Neural cell (in vitro differentiated cells): Measurements from ENCODE around the gene TTYH3. TPM values are rescaled to one million over a fixed set of nuclear protein-coding genes. Genes with fewer than 3 reads are reported as not detected.
"Not testable (repeated sequence)": the region's sequence is repeated elsewhere in the genome, so short reads cannot be mapped to it uniquely, and the experiment has no call there.

Source experiments
- H2AFZ ChIP-seq: fragments of 200-600, 300-800 bp; sonication (generic), shearing (Covaris generic); 2 replicates; pipeline ENCODE4 v1.6.0; 2014; ENCODE audit warnings: low read depth, mild to moderate bottlenecking, antibody characterized with exemption, low read length, moderate library complexity
- H3F3A ChIP-seq: fragments of 200-600 bp; shearing (Covaris generic); 2 replicates; pipeline ENCODE4 v1.6.1; 2016; ENCODE audit warnings: mild to moderate bottlenecking, moderate library complexity, mixed read lengths, antibody characterized with exemption, low read length; ENCODE audit not compliant: insufficient read depth, poor library complexity, severe bottlenecking
- H3K27ac ChIP-seq: fragments of 200-600, 300-800 bp; sonication (generic), shearing (Covaris generic); 2 replicates; pipeline ENCODE4 v1.5.1; 2014; ENCODE audit warnings: mild to moderate bottlenecking, low read length, moderate library complexity
- H3K27me3 ChIP-seq: fragments of 300-800, 200-600 bp; sonication (generic), shearing (Covaris generic); 2 replicates; pipeline ENCODE4 v1.6.0; 2014; ENCODE audit warnings: mild to moderate bottlenecking, low read depth, low read length, moderate library complexity; ENCODE audit not compliant: insufficient read depth
- H3K36me3 ChIP-seq: fragments of 300-800, 200-600 bp; sonication (generic), shearing (Covaris generic); 2 replicates; pipeline ENCODE4 v1.5.1; 2014; ENCODE audit warnings: mild to moderate bottlenecking, antibody characterized with exemption, low read length, moderate library complexity; ENCODE audit not compliant: insufficient read depth
- H3K4me2 ChIP-seq: fragments of 300-800, 200-600 bp; sonication (generic), shearing (Covaris generic); 2 replicates; pipeline ENCODE4 v1.6.0; 2014; ENCODE audit warnings: mild to moderate bottlenecking, low read length
- H3K4me3 ChIP-seq: fragments of 300-800, 200-600 bp; sonication (generic), shearing (Covaris generic); 2 replicates; pipeline ENCODE4 v1.5.1; 2014; ENCODE audit warnings: mild to moderate bottlenecking, low read length, moderate library complexity
- H3K79me2 ChIP-seq: fragments of 200-600 bp; shearing (Covaris generic); replicated peaks from 2 replicates; pipeline ENCODE4 v1.6.0; 2014; ENCODE audit warnings: mild to moderate bottlenecking, low read length, moderate library complexity; ENCODE audit not compliant: insufficient read depth
- H3K9ac ChIP-seq: fragments of 300-800, 200-600 bp; sonication (generic), shearing (Covaris generic); 2 replicates; pipeline ENCODE4 v1.6.1; 2016; ENCODE audit warnings: mild to moderate bottlenecking, low read length, mixed read lengths
- H3K9me2 ChIP-seq: fragments of 200-600 bp; shearing (Covaris generic); 2 replicates; pipeline ENCODE4 v1.6.1; 2016; ENCODE audit warnings: mild to moderate bottlenecking, low read length, mixed read lengths; ENCODE audit not compliant: insufficient read depth
- H3K9me3 ChIP-seq: fragments of 200-600, 300-800 bp; sonication (generic), shearing (Covaris generic); 2 replicates; pipeline ENCODE4 v1.6.1; 2016; ENCODE audit warnings: mild to moderate bottlenecking, mixed run types, low read length, moderate library complexity, mixed read lengths
- H4K20me1 ChIP-seq: fragments of 200-600 bp; shearing (Covaris generic); 2 replicates; pipeline ENCODE4 v1.6.1; 2016; ENCODE audit warnings: mild to moderate bottlenecking, mixed run types; ENCODE audit not compliant: insufficient read depth
- EP300 ChIP-seq: fragments of 450-650 bp; conservative IDR thresholded peaks from 2 replicates; pipeline ENCODE4 v1.6.1; 2014; ENCODE audit warnings: antibody characterized with exemption, mild to moderate bottlenecking, moderate library complexity; ENCODE audit not compliant: poor library complexity, severe bottlenecking
- EZH2 ChIP-seq: fragments of 200-600, 300-800 bp; shearing (Covaris generic), sonication (generic); IDR thresholded peaks from 2 replicates; pipeline ENCODE4 v1.6.1; 2014; ENCODE audit warnings: antibody characterized with exemption, low read length, borderline replicate concordance, mild to moderate bottlenecking; ENCODE audit not compliant: insufficient read depth, poor library complexity, severe bottlenecking
- MXI1 ChIP-seq: fragments of 450-650 bp; conservative IDR thresholded peaks from 2 replicates; pipeline ENCODE4 v1.6.1; 2014; ENCODE audit warnings: antibody characterized with exemption, mild to moderate bottlenecking; ENCODE audit not compliant: poor library complexity, severe bottlenecking
- POLR2AphosphoS5 ChIP-seq: IDR thresholded peaks from 2 replicates; pipeline ENCODE4 v1.6.1; 2012
- RAD21 ChIP-seq: fragments of 450-650 bp; conservative IDR thresholded peaks from 2 replicates; pipeline ENCODE4 v1.6.1; 2014; ENCODE audit warnings: antibody characterized with exemption, mild to moderate bottlenecking, moderate library complexity
- REST ChIP-seq: IDR thresholded peaks from 2 replicates; pipeline ENCODE4 v1.6.1; 2012; ENCODE audit warnings: borderline replicate concordance
- SMC3 ChIP-seq: fragments of 450-650 bp; conservative IDR thresholded peaks from 2 replicates; pipeline ENCODE4 v1.6.1; 2014; ENCODE audit warnings: antibody characterized with exemption, mild to moderate bottlenecking, moderate library complexity; ENCODE audit not compliant: poor library complexity
- TAF1 ChIP-seq: IDR thresholded peaks from 2 replicates; pipeline ENCODE4 v1.6.1; 2012; ENCODE audit warnings: low read depth
- polyA plus RNA-seq: library from polyadenylated mRNA; depleted of rRNA; stranded (reverse); fragments of >200 nt; gene quantifications from 2 replicates; pipeline ENCODE4 v1.2.3, GENCODE V29; 2014
- TF ChIP-seq, protein P1 (sequence below): fragments of 450-650 bp; IDR thresholded peaks from 2 replicates; pipeline ENCODE4 v1.5.1; 2014; ENCODE audit warnings: antibody characterized with exemption, mild to moderate bottlenecking, moderate library complexity; ENCODE audit not compliant: poor library complexity, severe bottlenecking

Gene TTYH3
- polyA plus RNA-seq, 1 donor from 2014 or later = 17.0 TPM

GRCh38 chr7:2670720-2671391 lies 39.1 kb downstream of the TTYH3 start:
- TF ChIP-seq TAF1 (no peak), MXI1 (no peak), EZH2 (no peak), SMC3 (peak; percentile 73), RAD21 (peak; percentile 70), REST (no peak), POLR2AphosphoS5 (no peak), EP300 (no peak)
- TF ChIP-seq, protein P1, sequence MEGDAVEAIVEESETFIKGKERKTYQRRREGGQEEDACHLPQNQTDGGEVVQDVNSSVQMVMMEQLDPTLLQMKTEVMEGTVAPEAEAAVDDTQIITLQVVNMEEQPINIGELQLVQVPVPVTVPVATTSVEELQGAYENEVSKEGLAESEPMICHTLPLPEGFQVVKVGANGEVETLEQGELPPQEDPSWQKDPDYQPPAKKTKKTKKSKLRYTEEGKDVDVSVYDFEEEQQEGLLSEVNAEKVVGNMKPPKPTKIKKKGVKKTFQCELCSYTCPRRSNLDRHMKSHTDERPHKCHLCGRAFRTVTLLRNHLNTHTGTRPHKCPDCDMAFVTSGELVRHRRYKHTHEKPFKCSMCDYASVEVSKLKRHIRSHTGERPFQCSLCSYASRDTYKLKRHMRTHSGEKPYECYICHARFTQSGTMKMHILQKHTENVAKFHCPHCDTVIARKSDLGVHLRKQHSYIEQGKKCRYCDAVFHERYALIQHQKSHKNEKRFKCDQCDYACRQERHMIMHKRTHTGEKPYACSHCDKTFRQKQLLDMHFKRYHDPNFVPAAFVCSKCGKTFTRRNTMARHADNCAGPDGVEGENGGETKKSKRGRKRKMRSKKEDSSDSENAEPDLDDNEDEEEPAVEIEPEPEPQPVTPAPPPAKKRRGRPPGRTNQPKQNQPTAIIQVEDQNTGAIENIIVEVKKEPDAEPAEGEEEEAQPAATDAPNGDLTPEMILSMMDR = peak; percentile 70
- Histone ChIP-seq H3K9ac (no peak overlapping the region), H3K9me3 (no peaks in the 10 kb centered on the region)

DNA sequence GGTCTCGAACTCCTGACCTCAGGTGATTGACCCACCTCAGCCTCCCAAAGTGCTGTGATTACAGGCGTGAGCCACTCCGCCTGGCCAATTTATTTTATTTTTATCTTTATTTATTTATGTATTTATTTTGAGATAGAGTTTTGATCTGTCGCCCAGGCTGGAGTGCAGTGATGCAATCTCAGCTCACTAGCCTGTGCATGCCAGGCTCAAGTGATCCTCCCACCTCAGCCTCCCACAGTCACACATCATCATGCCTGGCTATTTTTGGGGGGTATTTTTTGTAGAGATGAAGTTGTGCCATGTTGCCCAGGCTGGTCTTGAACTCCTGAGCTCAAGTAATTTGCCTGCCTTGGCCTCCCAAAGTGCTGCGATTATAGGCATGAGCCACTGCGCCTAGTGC lies 41.4 kb downstream of the TTYH3 start:
- H3K9me2 ChIP-seq, H3F3A ChIP-seq, H2AFZ ChIP-seq, H3K27me3 ChIP-seq, H4K20me1 ChIP-seq, H3K4me3 ChIP-seq, H3K79me2 ChIP-seq, H3K9me3 ChIP-seq, H3K27ac ChIP-seq, H3K4me2 ChIP-seq, H3K36me3 ChIP-seq, H3K9ac ChIP-seq: not testable (repeated sequence)

More at GRCh38 chr7:2670720-2671391, 39.1 kb downstream of the TTYH3 start:
- Histone ChIP-seq H3K4me2 (no peak overlapping the region), H3K79me2 (no peaks in the 10 kb centered on the region), H2AFZ (no peak overlapping the region), H3K4me3 (no peak overlapping the region), H3K27me3 (no peaks in the 10 kb centered on the region), H4K20me1 (no peaks in the 10 kb centered on the region), H3K27ac (no peak overlapping the region), H3K9me2 (no peaks in the 10 kb centered on the region), H3K36me3 (no peaks in the 10 kb centered on the region), H3F3A (no peaks in the 10 kb centered on the region)
